Esophagus muscularis mucosa (tissue), 4 donors: ENCODE measurements around the gene YPEL2. TPM values are rescaled to one million over a fixed set of nuclear protein-coding genes. Genes with fewer than 3 reads are reported as not detected.

Experiments
- DNase-seq: peaks from one replicate; pipeline ENCODE4 v3.0.0-alpha.2; 2017; ENCODE audit errors: extremely low spot score
- H3K27ac ChIP-seq, 4 donors: fragments of 200-600 bp; sonication (generic); replicated peaks in 1 of 4; 1 replicate in 3 of 4; 2 replicates in 1 of 4; pipeline ENCODE4 v1.5.1; 2016 to 2019; ENCODE audit warnings: mild to moderate bottlenecking in 1 of 4
- H3K27me3 ChIP-seq, 4 donors: fragments of 200-600 bp; sonication (generic); one replicate each; pipeline versions ENCODE4 v1.5.1 to v1.6.0; 2016 to 2019
- H3K36me3 ChIP-seq, 4 donors: fragments of 200-600 bp; sonication (generic); one replicate each; pipeline ENCODE4 v1.5.1; 2016 to 2019
- H3K4me1 ChIP-seq, 4 donors: fragments of 200-600 bp; sonication (generic); one replicate each; pipeline ENCODE4 v1.5.1; 2016 to 2019
- H3K4me3 ChIP-seq, 4 donors: fragments of 200-600 bp; sonication (generic); 1 replicate in 2 of 4; 2 replicates in 2 of 4; pipeline ENCODE4 v1.5.1; 2016 to 2019; ENCODE audit warnings: mild to moderate bottlenecking in 4 of 4, moderate library complexity in 1 of 4
- H3K9me3 ChIP-seq, 4 donors: fragments of 200-600 bp; sonication (generic); 1 replicate in 3 of 4; 2 replicates in 1 of 4; pipeline ENCODE4 v1.5.1; 2016 to 2019
- CTCF ChIP-seq, 3 experiments: fragments of 200-600 bp in 2 of 3; fragments of 450-650 bp in 1 of 3; sonication (generic) in 2 of 3; IDR thresholded peaks; one replicate each; pipeline ENCODE4 v1.5.1; 2017 to 2019; ENCODE audit warnings: antibody characterized with exemption in 3 of 3, mild to moderate bottlenecking in 2 of 3, moderate library complexity in 1 of 3
- EP300 ChIP-seq: sonication (generic); formaldehyde crosslinking; IDR thresholded peaks from one replicate; pipeline ENCODE4 v1.6.1; 2017; ENCODE audit warnings: antibody characterized with exemption
- POLR2A ChIP-seq: fragments of 450-650 bp; IDR thresholded peaks from one replicate; pipeline ENCODE4 v1.6.1; 2017; ENCODE audit warnings: antibody characterized with exemption, moderate library complexity, mild to moderate bottlenecking, low read depth
- POLR2AphosphoS5 ChIP-seq, 2 donors: sonication (generic); formaldehyde crosslinking; IDR thresholded peaks; one replicate each; pipeline ENCODE4 v1.6.1; 2017; ENCODE audit warnings: antibody characterized with exemption in 2 of 2
- WGBS: methylation state at CpG from one replicate; pipeline ENCODE4 v1.1.5; 2018; 5-methylcytosine and 5-hydroxymethylcytosine counted together
- intact Hi-C: fragments of 100-400 bp; cut with DNase I; formaldehyde crosslinking; loops from one replicate; pipeline ENCODE4 v1.15.1; 2023
- total RNA-seq, 4 donors: library from RNA; depleted of rRNA; stranded (reverse); fragments of >200 nt; gene quantifications; one replicate each; pipeline versions ENCODE4 v1.1.0 to v1.2.1, GENCODE V29; 2016

YPEL2 gene
- total RNA-seq, 4 donors from 2014 or later, result 27.7 to 62.9 (median 28.8) TPM

GRCh38 chr17:59349178-59349577 lies 17.7 kb downstream of the YPEL2 start:
- peaks cover 84 to 98% (median 91%) of the 10 kb centered on the region in 4 donors for H3K4me1 ChIP-seq
- H3K27ac ChIP-seq, result no peak overlapping the region
- no peak for TF ChIP-seq EP300
- no peak for TF ChIP-seq CTCF (IDR thresholded peaks at IDR 0.05)
- TF ChIP-seq POLR2AphosphoS5 (IDR thresholded peaks at IDR 0.05), result no peak
- H3K9me3 ChIP-seq, result no peaks in the 10 kb centered on the region
- intact Hi-C loops, result no loop called here
- no peak overlapping the region for H3K4me3 ChIP-seq
- no peak for DNase-seq
- H3K27me3 ChIP-seq, result no peaks in the 10 kb centered on the region
- peaks cover 0 to 23% (median 6%) of the 10 kb centered on the region in 4 donors for H3K36me3 ChIP-seq
- WGBS, result 82% methylated on average over 8 of the region's 8 CpGs

DNA sequence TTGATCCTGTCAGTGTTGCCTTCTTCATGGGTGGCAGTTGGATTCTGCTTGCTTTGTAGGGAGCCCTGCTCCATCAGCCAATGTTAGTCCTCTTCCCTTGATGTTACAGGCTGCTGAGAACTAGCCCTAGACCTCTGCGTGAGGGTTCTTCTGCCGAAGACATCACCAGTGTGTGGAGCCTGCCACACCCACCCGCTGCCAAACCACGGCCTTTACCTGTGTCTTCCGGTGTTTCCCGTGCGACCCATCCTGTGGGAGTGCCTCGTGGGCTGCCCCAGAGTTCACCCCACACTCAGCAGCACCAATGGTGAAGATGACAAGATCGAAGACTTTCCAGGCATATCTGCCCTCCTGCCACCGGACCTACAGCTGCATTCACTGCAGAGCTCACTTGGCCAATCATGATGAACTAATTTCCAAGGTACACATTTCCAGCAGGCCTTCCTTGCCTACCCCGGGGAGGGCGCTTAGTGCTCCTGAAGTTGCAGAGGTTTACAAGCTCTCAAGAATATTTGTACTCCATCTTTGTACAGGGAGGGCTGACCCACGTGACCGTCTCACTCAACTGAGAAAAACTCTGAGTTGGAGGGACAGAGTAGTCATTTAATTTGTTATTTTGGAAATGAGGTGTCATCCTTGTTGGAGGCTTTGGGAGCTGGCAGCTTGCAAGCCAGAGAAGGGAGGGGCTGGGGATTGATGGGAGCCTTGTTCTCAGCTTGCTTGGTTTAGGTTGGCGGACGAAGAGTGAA lies 21.8 kb downstream of the YPEL2 start:
- Histone ChIP-seq H3K27ac (peak overlapping the region in 3 of 4 donors; percentile 40 to 43 (median 40)), H3K4me3 (no peak overlapping the region), H3K36me3 (peaks cover 0 to 19% (median 14%) of the 10 kb centered on the region in 4 donors), H3K4me1 (peaks cover 88 to 98% (median 93%) of the 10 kb centered on the region in 4 donors), H3K9me3 (no peaks in the 10 kb centered on the region), H3K27me3 (no peaks in the 10 kb centered on the region)
- TF ChIP-seq EP300 (no peak), POLR2AphosphoS5 (IDR thresholded peaks at IDR 0.05) (no peak), POLR2A (no peak)
- no peak for DNase-seq
- intact Hi-C loops, result no loop called here
- WGBS, result 88% methylated on average over 16 of the region's 16 CpGs

- H3K27ac ChIP-seq, result peak overlapping the region; percentile 32 to 43 (median 40)
- intact Hi-C loops, result no loop called here
- no peak for DNase-seq
- no peaks in the 10 kb centered on the region for H3K9me3 ChIP-seq
- 84% methylated on average over 9 of the region's 9 CpGs for WGBS
- TF ChIP-seq CTCF (IDR thresholded peaks at IDR 0.05) (no peak), POLR2AphosphoS5 (IDR thresholded peaks at IDR 0.05) (no peak), POLR2A (no peak), EP300 (no peak)
- peaks cover 0 to 19% (median 13%) of the 10 kb centered on the region in 4 donors for H3K36me3 ChIP-seq
- H3K4me3 ChIP-seq, result no peak overlapping the region
- peaks cover 95 to 99% (median 97%) of the 10 kb centered on the region in 4 donors for H3K4me1 ChIP-seq
- H3K27me3 ChIP-seq, result no peaks in the 10 kb centered on the region
Observed at GRCh38 chr17:59353936-59354755, 22.7 kb downstream of the YPEL2 start.

DNA sequence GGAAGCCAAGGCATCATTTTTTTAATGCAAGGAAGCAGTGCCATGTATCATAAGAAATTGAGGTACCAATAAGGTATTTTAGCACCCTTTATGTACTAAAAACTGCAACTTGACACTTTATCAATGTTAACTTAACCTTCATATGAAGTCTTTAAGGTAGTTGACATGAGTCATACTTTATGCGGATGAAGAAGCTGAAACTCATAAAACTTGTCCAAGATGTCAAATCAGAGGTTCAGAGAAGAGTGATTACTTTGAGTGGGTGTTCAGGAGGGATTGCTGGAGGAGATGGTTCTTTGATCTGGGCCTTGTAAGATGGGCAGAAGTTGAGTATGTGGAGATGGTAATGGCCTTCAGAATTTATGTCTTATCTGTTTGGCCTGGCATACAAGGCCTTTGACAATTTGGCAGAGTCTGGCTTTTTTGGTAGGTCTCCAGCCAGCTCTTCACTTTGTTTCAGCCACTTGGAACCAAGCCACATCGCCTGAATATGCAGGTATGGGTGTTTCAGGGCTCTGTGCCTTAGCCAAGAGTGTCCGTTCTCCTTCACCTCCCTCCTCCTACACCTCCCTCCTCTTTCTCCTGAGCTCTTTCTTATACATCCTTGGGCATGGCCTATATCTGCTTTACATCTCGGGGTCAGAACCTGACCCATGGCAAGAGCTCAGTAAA lies 23.7 kb downstream of the YPEL2 start:
- H3K27ac ChIP-seq, result peak overlapping the region; percentile 57 to 80 (median 68)
- WGBS, result 84% methylated on average over 4 of the region's 4 CpGs
- H3K27me3 ChIP-seq, result no peaks in the 10 kb centered on the region
- no peak for DNase-seq
- H3K4me3 ChIP-seq, result no peak overlapping the region
- H3K9me3 ChIP-seq, result no peaks in the 10 kb centered on the region
- peaks cover 0 to 22% (median 13%) of the 10 kb centered on the region in 4 donors for H3K36me3 ChIP-seq
- peaks cover 96 to 99% (median 98%) of the 10 kb centered on the region in 4 donors for H3K4me1 ChIP-seq
- no peak for TF ChIP-seq POLR2A
- no peak for TF ChIP-seq CTCF (IDR thresholded peaks at IDR 0.05)
- TF ChIP-seq EP300, result no peak
- TF ChIP-seq POLR2AphosphoS5 (IDR thresholded peaks at IDR 0.05), result no peak
- intact Hi-C loops, result no loop called here
